Stomach smooth muscle (tissue), 2 donors: Measurements from ENCODE around the gene ZNF682.
"Not testable (repeated sequence)": the region's sequence is repeated elsewhere in the genome, so short reads cannot be mapped to it uniquely, and the experiment has no call there.

Source experiments
- H3K27ac ChIP-seq: one replicate; pipeline ENCODE4 v1.7.0; 2013; ENCODE audit warnings: mild to moderate bottlenecking, low read length, inconsistent platforms
- H3K27me3 ChIP-seq, 2 donors: one replicate each; pipeline ENCODE4 v1.7.0; 2013; ENCODE audit warnings: low read length in 2 of 2; ENCODE audit not compliant: insufficient read depth in 2 of 2, control insufficient read depth in 1 of 2
- H3K36me3 ChIP-seq, 2 donors: one replicate each; pipeline ENCODE4 v1.7.0; 2013; ENCODE audit warnings: low read length in 2 of 2; ENCODE audit not compliant: control insufficient read depth in 2 of 2, insufficient read depth in 2 of 2
- H3K4me1 ChIP-seq: one replicate; pipeline ENCODE4 v1.7.0; 2013; ENCODE audit warnings: low read length; ENCODE audit not compliant: control insufficient read depth, insufficient read depth
- H3K4me3 ChIP-seq, 2 donors: one replicate each; pipeline ENCODE4 v1.7.0; 2013; ENCODE audit warnings: low read length in 2 of 2
- H3K9ac ChIP-seq, 2 donors: one replicate each; pipeline ENCODE4 v1.7.0; 2013; ENCODE audit warnings: low read length in 2 of 2, mild to moderate bottlenecking in 1 of 2
- H3K9me3 ChIP-seq, 2 donors: one replicate each; pipeline ENCODE4 v1.7.0; 2013; ENCODE audit warnings: low read length in 2 of 2; ENCODE audit not compliant: control insufficient read depth in 2 of 2
- donor health status: healthy.
- donor health status: Pancreatic carcinoma.

ZNF682 gene

GRCh38 chr19:19997656-19998268, 41.5 kb downstream of the ZNF682 start:
- Histone ChIP-seq H3K27me3 (no peaks in the 10 kb centered on the region), H3K9me3 (peaks cover 0 to 6% of the 10 kb centered on the region in 2 donors), H3K36me3 (no peaks in the 10 kb centered on the region), H3K4me1 (no peaks in the 10 kb centered on the region), H3K9ac (no peak overlapping the region), H3K27ac (no peak overlapping the region), H3K4me3 (no peak overlapping the region)

DNA sequence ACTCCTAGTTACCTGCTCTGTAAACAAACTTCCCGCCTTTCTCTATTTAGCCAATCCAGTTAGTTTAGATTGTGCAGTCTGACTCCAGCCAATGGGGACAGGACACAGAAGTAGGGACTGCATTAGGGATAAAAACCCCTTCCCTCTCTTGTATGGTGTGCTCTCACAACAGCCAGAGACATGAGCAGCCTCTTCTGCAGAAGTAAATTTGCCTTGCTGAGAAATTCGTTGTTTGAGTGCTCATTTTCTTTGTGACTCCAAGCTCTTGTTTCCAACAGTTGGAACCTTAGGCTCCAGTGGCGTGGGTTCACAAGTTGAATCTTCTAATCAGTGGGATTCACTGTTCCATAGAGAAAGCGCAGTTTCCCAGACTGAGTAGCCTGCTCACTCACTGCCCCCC, 72.4 kb downstream of the ZNF682 start:
- H3K9ac ChIP-seq, result no peak overlapping the region
- no peaks in the 10 kb centered on the region for H3K27me3 ChIP-seq
- H3K4me1 ChIP-seq, result no peaks in the 10 kb centered on the region
- H3K36me3 ChIP-seq, result no peaks in the 10 kb centered on the region
- peaks cover 0 to 9% of the 10 kb centered on the region in 2 donors for H3K9me3 ChIP-seq
- no peak overlapping the region for H3K27ac ChIP-seq
- no peak overlapping the region for H3K4me3 ChIP-seq

GRCh38 chr19:19966126-19966525, 73.2 kb downstream of the ZNF682 start:
- not testable (repeated sequence) for H3K36me3 ChIP-seq, H3K27me3 ChIP-seq, H3K4me1 ChIP-seq, H3K9me3 ChIP-seq, H3K9ac ChIP-seq, H3K27ac ChIP-seq, H3K4me3 ChIP-seq

GRCh38 chr19:19964416-19964815, 74.9 kb downstream of the ZNF682 start:
- no peak overlapping the region for H3K27ac ChIP-seq
- H3K36me3 ChIP-seq, result no peaks in the 10 kb centered on the region
- no peaks in the 10 kb centered on the region for H3K27me3 ChIP-seq
- no peak overlapping the region for H3K4me3 ChIP-seq
- peaks cover 0 to 9% of the 10 kb centered on the region in 2 donors for H3K9me3 ChIP-seq
- H3K4me1 ChIP-seq, result no peaks in the 10 kb centered on the region
- H3K9ac ChIP-seq, result no peak overlapping the region

DNA sequence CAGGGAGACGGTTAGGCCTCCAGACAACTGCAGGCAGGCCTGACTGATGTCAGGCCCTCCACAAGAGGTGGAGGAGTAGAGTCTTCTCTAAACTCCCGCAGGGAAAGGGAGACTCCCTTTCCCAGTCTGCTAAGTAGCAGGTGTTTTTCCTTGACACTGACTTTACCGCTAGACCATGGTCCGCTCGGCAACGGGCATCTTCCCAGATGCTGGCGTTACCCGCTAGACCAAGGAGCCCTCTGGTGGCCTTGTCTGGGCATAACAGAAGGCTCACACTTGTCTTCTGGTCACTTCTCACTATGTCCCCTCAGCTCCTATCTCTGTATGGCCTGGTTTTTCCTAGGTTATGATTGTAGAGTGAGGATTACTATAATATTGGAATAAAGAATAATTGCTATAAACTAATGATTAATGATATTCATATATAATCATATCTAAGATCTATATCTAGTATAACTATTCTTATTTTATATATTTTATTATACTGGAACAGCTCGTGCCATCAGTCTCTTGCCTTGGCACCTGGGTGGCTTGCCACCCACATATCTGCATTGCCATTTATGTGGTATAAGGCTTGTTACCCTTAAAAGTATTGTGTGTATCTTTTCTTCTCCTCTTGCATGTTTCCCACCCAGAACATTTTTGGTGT, 80.0 kb downstream of the ZNF682 start:
- not testable (repeated sequence) for H3K4me3 ChIP-seq, H3K27ac ChIP-seq, H3K9me3 ChIP-seq, H3K27me3 ChIP-seq, H3K36me3 ChIP-seq, H3K9ac ChIP-seq, H3K4me1 ChIP-seq

GRCh38 chr19:19957766-19958165, 81.5 kb downstream of the ZNF682 start:
- not testable (repeated sequence) for H3K9me3 ChIP-seq, H3K9ac ChIP-seq, H3K36me3 ChIP-seq, H3K27me3 ChIP-seq, H3K4me3 ChIP-seq, H3K27ac ChIP-seq, H3K4me1 ChIP-seq

GRCh38 chr19:19956434-19957075, 82.8 kb downstream of the ZNF682 start:
- Histone ChIP-seq H3K9ac (no peak overlapping the region), H3K9me3 (no peaks in the 10 kb centered on the region), H3K36me3 (no peaks in the 10 kb centered on the region), H3K27me3 (peaks cover 0 to 4% of the 10 kb centered on the region in 2 donors), H3K4me3 (no peak overlapping the region), H3K27ac (no peak overlapping the region), H3K4me1 (no peaks in the 10 kb centered on the region)

- Histone ChIP-seq H3K9ac (no peak overlapping the region), H3K36me3 (no peaks in the 10 kb centered on the region), H3K9me3 (no peaks in the 10 kb centered on the region), H3K27me3 (peaks cover 0 to 4% of the 10 kb centered on the region in 2 donors), H3K4me1 (no peaks in the 10 kb centered on the region), H3K4me3 (no peak overlapping the region), H3K27ac (no peak overlapping the region)
These were observed 84.1 kb downstream of the ZNF682 start for GRCh38 chr19:19955208-19955607.
